Esophagus muscularis mucosa (tissue), 4 donors: ENCODE measurements around the gene PUS7. TPM values are rescaled to one million over a fixed set of nuclear protein-coding genes. Genes with fewer than 3 reads are reported as not detected.

Experiments
- DNase-seq: peaks from one replicate; pipeline ENCODE4 v3.0.0-alpha.2; 2017; ENCODE audit errors: extremely low spot score
- H3K27ac ChIP-seq, 4 donors: fragments of 200-600 bp; sonication (generic); replicated peaks in 1 of 4; 1 replicate in 3 of 4; 2 replicates in 1 of 4; pipeline ENCODE4 v1.5.1; 2016 to 2019; ENCODE audit warnings: mild to moderate bottlenecking in 1 of 4
- H3K27me3 ChIP-seq, 4 donors: fragments of 200-600 bp; sonication (generic); one replicate each; pipeline versions ENCODE4 v1.5.1 to v1.6.0; 2016 to 2019
- H3K36me3 ChIP-seq, 4 donors: fragments of 200-600 bp; sonication (generic); one replicate each; pipeline ENCODE4 v1.5.1; 2016 to 2019
- H3K4me1 ChIP-seq, 4 donors: fragments of 200-600 bp; sonication (generic); one replicate each; pipeline ENCODE4 v1.5.1; 2016 to 2019
- H3K4me3 ChIP-seq, 4 donors: fragments of 200-600 bp; sonication (generic); 1 replicate in 2 of 4; 2 replicates in 2 of 4; pipeline ENCODE4 v1.5.1; 2016 to 2019; ENCODE audit warnings: mild to moderate bottlenecking in 4 of 4, moderate library complexity in 1 of 4
- H3K9me3 ChIP-seq, 4 donors: fragments of 200-600 bp; sonication (generic); 1 replicate in 3 of 4; 2 replicates in 1 of 4; pipeline ENCODE4 v1.5.1; 2016 to 2019
- EP300 ChIP-seq: sonication (generic); formaldehyde crosslinking; IDR thresholded peaks from one replicate; pipeline ENCODE4 v1.6.1; 2017; ENCODE audit warnings: antibody characterized with exemption
- POLR2A ChIP-seq: fragments of 450-650 bp; IDR thresholded peaks from one replicate; pipeline ENCODE4 v1.6.1; 2017; ENCODE audit warnings: antibody characterized with exemption, moderate library complexity, mild to moderate bottlenecking, low read depth
- POLR2AphosphoS5 ChIP-seq, 2 donors: sonication (generic); formaldehyde crosslinking; IDR thresholded peaks; one replicate each; pipeline ENCODE4 v1.6.1; 2017; ENCODE audit warnings: antibody characterized with exemption in 2 of 2
- WGBS: methylation state at CpG from one replicate; pipeline ENCODE4 v1.1.5; 2018; 5-methylcytosine and 5-hydroxymethylcytosine counted together
- intact Hi-C: fragments of 100-400 bp; cut with DNase I; formaldehyde crosslinking; loops from one replicate; pipeline ENCODE4 v1.15.1; 2023
- total RNA-seq, 4 donors: library from RNA; depleted of rRNA; stranded (reverse); fragments of >200 nt; gene quantifications; one replicate each; pipeline versions ENCODE4 v1.1.0 to v1.2.1, GENCODE V29; 2016
- TF ChIP-seq, protein P1 (sequence below), 3 experiments: fragments of 200-600 bp in 2 of 3; fragments of 450-650 bp in 1 of 3; sonication (generic) in 2 of 3; IDR thresholded peaks; one replicate each; pipeline ENCODE4 v1.5.1; 2017 to 2019; ENCODE audit warnings: antibody characterized with exemption in 3 of 3, mild to moderate bottlenecking in 2 of 3, moderate library complexity in 1 of 3

The PUS7 gene
- total RNA-seq, 4 donors from 2014 or later: 7.1 to 22.9 (median 12.7) TPM

DNA sequence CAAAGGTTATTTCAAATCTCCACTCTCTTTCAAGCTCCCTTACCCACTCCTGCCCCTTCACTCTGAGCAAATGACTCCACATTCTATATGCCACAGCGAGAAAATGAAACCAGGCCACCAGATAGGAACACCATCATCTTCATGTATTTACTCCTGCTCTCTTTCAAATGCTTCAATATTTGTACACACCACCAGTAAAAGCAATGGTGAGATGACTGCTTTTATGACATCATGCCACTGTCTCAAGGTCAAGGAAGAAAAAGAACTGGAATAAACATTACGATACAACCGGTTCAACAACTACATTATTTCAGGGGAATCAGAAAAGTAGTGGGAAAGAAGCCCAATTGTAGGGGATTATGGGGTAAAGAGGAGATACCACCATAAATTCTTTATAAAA is 32.7 kb downstream of the PUS7 start:
- Histone ChIP-seq H3K27ac (no peak overlapping the region), H3K4me1 (peaks cover 0 to 24% (median 21%) of the 10 kb centered on the region in 4 donors), H3K4me3 (no peak overlapping the region), H3K36me3 (peaks cover 0 to 17% (median 10%) of the 10 kb centered on the region in 4 donors), H3K27me3 (no peaks in the 10 kb centered on the region), H3K9me3 (no peaks in the 10 kb centered on the region)
- no peak for TF ChIP-seq EP300
- 94% methylated on average over 3 of the region's 3 CpGs for WGBS
- intact Hi-C loops: no loop called here
- no peak for DNase-seq

DNA sequence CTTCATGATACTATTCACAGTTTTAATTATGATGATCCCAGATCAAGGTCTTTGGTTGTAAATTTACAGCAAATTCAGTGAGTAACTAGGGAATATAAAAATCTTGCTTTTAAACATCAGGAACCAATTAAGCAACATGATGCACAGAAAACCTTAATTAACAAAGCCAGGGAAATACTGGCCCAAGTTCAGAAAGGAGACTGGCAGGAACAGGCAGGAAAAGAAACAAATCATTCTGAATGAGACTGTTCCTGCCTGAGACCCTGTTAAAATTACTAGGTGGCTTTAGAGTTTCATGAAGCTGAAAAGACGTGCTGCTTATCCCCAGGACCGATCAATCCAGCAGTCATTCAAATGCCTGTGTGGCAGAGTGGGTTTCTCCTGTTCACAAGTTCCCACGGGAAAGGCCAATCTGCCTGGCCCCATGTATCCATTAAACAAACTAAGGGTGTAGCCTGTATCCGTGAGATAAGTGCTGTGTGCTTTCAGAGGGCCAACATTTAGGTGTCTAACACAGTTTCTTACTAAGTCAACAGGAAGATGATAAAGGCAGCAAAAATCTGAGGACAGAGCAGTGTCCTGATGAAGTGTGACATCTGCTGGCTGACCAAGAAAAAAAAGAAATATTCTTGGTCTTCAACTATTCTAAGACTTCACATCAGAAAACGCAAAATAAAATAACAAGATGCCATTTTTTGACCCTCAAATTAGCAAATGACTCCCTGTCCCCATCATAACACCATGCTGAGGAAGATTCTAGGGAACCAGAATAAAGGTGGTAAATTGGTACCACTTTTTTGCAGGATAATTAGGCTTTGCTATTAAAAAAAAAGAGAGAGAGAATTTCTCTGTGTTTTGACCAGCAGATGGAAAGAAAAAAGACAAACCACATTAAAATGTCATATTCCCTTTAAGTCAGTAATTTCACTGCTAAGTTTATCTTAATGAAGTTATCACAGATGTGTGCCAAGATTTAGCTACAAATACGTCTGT is 34.2 kb downstream of the PUS7 start:
- intact Hi-C loops: no loop called here
- peaks cover 0 to 13% (median 9%) of the 10 kb centered on the region in 4 donors for H3K4me1 ChIP-seq
- H3K27me3 ChIP-seq: no peaks in the 10 kb centered on the region
- 58% methylated on average over 6 of the region's 6 CpGs for WGBS
- no peak overlapping the region for H3K4me3 ChIP-seq
- no peak for DNase-seq
- H3K9me3 ChIP-seq: no peaks in the 10 kb centered on the region
- peaks cover 0 to 17% (median 10%) of the 10 kb centered on the region in 4 donors for H3K36me3 ChIP-seq
- peak overlapping the region in 3 of 4 donors; percentile 6 to 39 (median 17) for H3K27ac ChIP-seq
- TF ChIP-seq, protein P1, sequence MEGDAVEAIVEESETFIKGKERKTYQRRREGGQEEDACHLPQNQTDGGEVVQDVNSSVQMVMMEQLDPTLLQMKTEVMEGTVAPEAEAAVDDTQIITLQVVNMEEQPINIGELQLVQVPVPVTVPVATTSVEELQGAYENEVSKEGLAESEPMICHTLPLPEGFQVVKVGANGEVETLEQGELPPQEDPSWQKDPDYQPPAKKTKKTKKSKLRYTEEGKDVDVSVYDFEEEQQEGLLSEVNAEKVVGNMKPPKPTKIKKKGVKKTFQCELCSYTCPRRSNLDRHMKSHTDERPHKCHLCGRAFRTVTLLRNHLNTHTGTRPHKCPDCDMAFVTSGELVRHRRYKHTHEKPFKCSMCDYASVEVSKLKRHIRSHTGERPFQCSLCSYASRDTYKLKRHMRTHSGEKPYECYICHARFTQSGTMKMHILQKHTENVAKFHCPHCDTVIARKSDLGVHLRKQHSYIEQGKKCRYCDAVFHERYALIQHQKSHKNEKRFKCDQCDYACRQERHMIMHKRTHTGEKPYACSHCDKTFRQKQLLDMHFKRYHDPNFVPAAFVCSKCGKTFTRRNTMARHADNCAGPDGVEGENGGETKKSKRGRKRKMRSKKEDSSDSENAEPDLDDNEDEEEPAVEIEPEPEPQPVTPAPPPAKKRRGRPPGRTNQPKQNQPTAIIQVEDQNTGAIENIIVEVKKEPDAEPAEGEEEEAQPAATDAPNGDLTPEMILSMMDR (IDR thresholded peaks at IDR 0.05): peak in 2 of 3 experiments; percentile 36 to 44
- TF ChIP-seq POLR2AphosphoS5 (IDR thresholded peaks at IDR 0.05) (peak; percentile 25 to 32), POLR2A (no peak), EP300 (no peak)

DNA sequence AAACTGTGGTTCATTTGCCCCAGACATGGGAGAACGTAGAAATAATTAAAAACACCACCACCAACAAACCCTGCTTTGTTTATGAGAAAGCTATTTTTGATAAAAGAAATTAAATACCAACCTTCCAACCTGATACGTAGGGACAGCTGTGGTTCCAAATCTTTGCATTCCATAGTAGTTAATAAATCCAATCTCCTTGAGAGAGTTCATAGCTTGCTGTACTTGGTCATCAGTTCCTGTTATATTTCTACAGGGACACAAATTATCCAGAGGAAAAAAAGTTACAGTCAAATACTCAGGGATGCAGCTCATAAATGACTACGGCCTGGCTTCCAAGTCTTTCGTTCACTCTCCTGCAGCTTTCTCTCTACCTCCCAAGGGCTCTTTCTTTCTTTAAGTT is 41.1 kb downstream of the PUS7 start:
- H3K4me1 ChIP-seq: no peaks in the 10 kb centered on the region
- H3K36me3 ChIP-seq: peaks cover 0 to 23% (median 15%) of the 10 kb centered on the region in 4 donors
- H3K9me3 ChIP-seq: no peaks in the 10 kb centered on the region
- no peak for DNase-seq
- TF ChIP-seq EP300 (no peak), POLR2AphosphoS5 (IDR thresholded peaks at IDR 0.05) (no peak), POLR2A (no peak)
- TF ChIP-seq, protein P1 (IDR thresholded peaks at IDR 0.05): no peak
- 96% methylated on average over 4 of the region's 4 CpGs for WGBS
- intact Hi-C loops: no loop called here
- no peaks in the 10 kb centered on the region for H3K27me3 ChIP-seq
- no peak overlapping the region for H3K27ac ChIP-seq
- H3K4me3 ChIP-seq: no peak overlapping the region

DNA sequence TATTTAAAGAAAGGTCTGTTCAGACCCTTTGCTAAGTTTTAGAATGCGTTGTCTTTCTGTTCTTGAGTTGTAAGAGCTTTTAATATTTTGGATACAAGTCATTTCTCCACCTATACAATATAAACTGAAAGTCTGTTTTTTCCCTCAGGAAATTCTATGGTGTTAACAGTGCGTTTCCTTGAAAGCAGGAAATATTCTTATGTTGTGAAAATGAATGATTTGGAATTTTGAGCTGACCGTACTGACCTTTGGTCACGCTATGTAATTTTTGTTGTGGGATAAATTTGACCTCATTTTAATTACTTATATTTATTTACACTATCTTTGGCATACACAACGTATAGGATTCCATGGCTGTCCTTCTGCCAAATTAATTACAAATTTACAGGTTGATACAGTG is 43.5 kb downstream of the PUS7 start:
- peaks cover 0 to 16% (median 13%) of the 10 kb centered on the region in 4 donors for H3K36me3 ChIP-seq
- intact Hi-C loops: no loop called here
- H3K9me3 ChIP-seq: no peaks in the 10 kb centered on the region
- no peaks in the 10 kb centered on the region for H3K4me1 ChIP-seq
- WGBS: 81% methylated on average over 5 of the region's 5 CpGs
- no peaks in the 10 kb centered on the region for H3K27me3 ChIP-seq
- no peak for DNase-seq
- no peak for TF ChIP-seq POLR2A
- no peak for TF ChIP-seq EP300
- TF ChIP-seq, protein P1 (IDR thresholded peaks at IDR 0.05): no peak
- no peak for TF ChIP-seq POLR2AphosphoS5 (IDR thresholded peaks at IDR 0.05)
- H3K27ac ChIP-seq: no peak overlapping the region
- H3K4me3 ChIP-seq: no peak overlapping the region

DNA sequence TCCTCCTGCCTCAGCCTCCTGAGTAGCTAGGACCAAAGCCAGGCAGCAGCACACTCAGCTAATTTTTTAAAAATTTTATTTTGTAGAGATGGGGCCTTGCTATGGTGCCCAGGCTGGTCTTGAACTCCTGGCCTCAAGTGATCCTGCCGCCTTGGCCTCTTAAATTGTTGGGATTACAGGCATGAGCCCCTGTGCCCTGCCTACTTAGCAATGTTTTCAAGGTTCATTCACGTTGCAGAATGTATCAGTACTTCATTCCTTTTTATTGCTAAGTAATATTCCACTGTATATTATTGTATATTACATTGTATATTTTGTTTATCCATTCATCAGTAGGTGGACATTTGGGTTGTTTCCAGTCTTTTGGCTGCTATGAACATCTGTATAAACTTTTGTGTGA is 44.2 kb downstream of the PUS7 start:
- Histone ChIP-seq H3K4me3 (no peak overlapping the region), H3K27me3 (no peaks in the 10 kb centered on the region), H3K27ac (no peak overlapping the region), H3K36me3 (peaks cover 0 to 16% (median 13%) of the 10 kb centered on the region in 4 donors), H3K9me3 (no peaks in the 10 kb centered on the region), H3K4me1 (no peaks in the 10 kb centered on the region)
- TF ChIP-seq, protein P1 (IDR thresholded peaks at IDR 0.05): no peak
- TF ChIP-seq POLR2A (no peak), EP300 (no peak), POLR2AphosphoS5 (IDR thresholded peaks at IDR 0.05) (no peak)
- no peak for DNase-seq
- WGBS: 100% methylated on average over 2 of the region's 2 CpGs
- intact Hi-C loops: no loop called here
